Ramos (cell line): ENCODE measurements around the gene WDR20.
"Not testable (repeated sequence)": the region's sequence is repeated elsewhere in the genome, so short reads cannot be mapped to it uniquely, and the experiment has no call there.

Source experiments
- in situ Hi-C: fragments of 300-500 bp; cut with MboI; formaldehyde crosslinking; loops from one replicate; pipeline ENCODE4 v1.14.3; 2022; ENCODE audit warnings: low sequenced_read_pairs; ENCODE audit not compliant: unreplicated experiment

The WDR20 gene

DNA sequence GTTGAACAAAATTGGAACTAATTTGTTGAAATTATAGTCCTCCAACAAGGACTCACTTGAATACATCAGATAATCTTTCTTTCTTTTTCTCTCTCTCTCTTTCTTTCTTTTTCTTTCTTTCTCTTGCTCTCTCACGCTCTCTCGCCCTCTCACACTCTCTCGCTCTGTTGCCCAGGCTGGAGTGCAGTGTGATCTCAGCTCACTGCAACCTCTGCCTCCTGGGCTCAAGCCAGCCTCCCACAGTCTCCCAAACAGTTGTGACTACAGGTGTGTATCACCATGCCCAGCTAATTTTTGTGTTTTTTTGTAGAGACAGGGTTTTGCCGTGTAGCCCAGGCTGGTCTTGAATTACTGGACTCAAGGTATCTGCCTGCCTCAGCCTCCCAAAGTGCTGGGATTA, 22.8 kb downstream of the WDR20 start:
- in situ Hi-C loops: no loop called here

DNA sequence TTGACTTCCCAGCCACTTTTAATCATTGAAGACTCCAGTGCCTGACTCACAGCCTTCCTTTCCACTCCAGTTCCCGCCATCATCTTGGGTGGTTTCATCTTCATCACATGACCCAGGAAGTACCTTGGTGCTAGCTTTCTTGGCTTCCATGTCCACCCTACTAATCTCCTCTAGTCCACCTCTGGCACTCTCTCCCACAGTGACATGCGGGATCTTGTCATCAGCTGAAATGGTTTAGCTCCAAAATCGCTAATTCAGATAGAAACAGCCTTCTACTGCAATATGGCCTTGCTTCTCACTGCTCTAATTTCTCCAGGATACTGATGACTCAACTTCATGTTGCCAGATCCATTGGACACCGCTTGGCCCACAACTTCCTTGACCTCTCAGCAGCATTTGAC, 24.5 kb downstream of the WDR20 start:
- in situ Hi-C loops: no loop called here

DNA sequence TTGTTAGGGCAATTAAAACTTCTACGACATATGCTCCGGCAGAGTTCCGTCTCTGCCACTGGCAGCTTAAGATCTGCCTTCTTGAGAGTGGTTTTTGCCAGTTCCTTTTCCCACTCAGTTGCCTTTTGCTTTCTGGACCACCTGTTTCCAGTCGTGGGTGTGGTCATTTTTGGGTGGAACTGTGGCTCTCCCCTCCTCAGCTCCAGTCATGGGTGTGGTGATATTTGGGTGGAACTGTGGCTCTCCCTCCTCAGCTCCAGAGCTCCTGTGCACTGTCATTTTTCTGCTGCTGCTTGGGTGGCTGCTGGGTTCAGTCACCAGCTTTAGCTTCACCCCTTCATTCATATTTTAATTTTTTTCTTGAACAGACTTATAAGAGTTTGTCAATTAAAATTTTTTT, 25.3 kb downstream of the WDR20 start:
- in situ Hi-C loops: no loop called here

DNA sequence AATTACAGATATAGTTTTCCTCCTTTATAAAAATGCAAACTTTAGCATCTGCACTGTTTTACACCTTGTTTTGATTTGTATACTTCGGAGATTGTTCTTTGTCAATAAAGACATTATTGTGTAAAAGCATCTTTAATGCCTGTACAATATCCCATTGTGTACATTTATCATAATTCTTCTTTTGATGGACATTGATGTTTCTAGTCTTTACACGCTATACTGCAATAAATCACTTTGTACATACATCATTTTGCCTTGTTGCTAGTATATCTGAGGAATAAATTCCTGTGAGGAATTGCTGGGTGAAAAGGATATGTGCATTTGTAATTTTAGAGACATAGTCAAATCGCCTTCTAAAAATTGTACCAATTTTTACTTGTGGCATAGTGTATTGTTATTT, 30.4 kb downstream of the WDR20 start:
- in situ Hi-C loops: no loop called here

DNA sequence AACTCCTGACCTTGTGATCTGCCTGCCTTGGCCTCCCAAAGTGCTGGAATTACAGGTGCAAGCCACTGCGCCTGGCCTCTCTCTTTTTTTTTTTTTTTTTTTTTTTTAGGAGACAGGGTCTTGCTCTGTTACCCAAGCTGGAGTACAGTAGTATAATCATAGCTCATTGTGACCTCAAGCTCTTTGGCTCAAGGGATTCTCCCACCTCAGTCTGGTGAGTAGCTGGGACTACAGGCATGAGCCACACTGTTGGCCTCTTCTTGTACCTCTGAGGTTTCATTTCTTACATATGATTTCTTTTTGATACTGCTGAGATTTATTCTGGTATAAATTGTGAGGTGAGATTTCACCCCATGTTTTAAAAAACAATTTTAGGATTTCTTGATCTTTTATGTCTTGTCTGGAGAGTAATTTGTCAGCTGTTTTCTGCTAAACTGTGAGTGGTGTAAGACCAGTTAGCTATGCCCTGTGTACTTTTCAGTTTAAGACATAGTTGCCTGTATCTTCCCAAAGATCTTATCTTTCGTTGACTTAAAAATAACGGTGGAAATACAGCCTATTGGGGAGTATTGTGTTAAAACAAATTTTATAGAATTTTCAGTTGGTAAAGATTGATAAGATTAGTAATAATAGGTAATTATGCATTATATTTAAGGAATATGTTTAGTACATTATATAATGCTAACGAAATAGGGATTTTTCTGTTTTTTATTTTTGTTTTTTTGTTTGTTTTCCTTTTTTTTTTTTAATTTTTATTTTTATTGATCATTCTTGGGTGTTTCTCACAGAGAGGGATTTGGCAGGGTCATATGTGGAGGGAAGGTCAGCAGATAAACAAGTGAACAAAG, 31.7 kb downstream of the WDR20 start:
- in situ Hi-C loops: no loop called here

DNA sequence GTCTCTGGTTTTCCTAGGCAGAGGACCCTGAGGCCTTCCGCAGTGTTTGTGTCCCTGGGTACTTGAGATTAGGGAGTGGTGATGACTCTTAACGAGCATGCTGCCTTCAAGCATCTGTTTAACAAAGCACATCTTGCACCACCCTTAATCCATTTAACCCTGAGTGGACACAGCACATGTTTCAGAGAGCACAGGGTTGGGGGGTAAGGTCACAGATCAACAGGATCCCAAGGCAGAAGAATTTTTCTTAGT, 32.2 kb downstream of the WDR20 start:
- in situ Hi-C loops: not testable (repeated sequence)

DNA sequence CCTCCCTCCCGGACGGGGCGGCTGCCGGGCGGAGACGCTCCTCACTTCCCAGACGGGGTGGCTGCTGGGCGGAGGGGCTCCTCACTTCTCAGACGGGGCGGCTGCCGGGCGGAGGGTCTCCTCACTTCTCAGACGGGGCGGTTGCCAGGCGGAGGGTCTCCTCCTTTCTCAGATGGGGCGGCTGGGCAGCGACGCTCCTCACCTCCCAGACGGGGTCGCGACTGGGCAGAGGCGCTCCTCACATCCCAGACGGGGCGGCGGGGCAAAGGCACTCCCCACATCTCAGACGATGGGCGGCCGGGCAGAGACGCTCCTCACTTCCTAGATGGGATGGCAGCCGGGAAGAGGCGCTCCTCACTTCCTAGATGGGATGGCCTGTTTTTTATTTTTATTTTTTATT, 33.0 kb downstream of the WDR20 start:
- in situ Hi-C loops: not testable (repeated sequence)

DNA sequence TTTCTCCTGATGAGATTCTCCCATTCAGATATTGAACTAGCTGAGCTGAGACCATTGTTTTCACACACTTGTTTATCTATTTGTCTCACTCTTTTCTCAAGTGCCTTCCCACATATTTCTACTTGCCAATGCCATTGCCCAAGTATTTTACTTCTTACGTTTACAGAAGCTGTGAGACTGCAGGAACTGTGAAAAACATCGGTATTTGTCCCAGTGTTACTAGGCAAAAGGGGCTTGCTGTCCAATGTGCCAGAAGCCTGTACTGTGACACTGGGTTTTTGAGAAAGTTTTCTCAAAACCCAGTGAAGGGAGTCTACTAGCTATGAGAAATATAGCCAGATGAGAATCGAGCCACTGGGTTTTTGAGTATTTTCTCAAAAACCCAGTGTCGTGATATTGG, 37.5 kb downstream of the WDR20 start:
- in situ Hi-C loops: no loop called here

DNA sequence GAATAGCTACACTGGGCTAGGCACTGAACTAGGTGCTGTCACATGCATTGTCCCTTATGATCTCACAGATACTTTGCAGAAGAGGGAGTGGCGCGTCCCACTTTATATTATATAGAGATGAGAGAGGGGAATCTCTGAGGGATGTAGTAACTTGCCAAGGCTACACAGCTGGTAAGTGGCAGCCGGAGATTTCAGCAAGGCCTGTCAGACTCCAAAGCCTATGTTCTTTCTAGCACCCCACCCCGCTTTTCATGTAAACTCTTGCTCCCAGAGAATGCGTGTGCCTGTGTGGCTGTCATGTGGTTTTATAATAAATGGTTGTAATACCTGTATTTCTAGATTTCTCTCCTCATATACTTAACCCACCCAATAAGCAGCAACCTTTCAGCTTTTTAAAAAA, 39.1 kb downstream of the WDR20 start:
- in situ Hi-C loops: no loop called here

DNA sequence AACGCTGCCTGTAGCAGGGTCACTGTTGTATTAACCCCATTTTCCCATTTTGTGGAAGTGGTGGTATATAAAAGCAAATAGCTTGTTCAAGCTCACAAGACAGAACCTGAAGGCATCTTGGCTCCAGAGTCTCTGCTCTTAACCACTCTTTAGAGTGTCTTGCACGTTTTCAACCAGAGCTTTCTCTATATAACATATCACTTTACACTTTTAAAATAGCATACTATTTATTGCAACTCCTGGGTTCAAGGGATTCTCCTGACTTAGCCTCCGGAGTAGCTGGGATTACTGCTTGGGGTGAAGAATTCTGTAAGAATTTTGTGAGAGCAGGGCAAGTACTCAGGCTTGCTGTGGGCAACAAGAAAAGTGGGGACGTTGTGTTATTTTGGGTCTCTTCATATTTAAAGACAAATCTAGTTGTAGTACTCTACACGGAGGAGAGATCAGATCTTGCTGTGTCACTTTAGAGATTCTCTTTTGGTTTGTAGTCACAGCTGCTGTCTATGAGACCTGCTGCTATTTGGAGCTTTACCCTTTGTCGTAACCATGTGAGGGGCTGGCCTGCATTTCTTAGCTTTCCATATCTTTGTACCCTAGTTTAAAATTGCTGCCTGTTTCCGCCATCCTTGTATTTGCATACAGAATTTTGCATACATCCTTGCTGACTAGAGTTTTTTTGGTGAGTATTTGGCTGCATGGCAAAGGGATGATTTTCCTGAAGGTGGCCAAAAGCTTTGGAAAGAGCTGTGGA, 40.7 kb downstream of the WDR20 start:
- in situ Hi-C loops: no loop called here

DNA sequence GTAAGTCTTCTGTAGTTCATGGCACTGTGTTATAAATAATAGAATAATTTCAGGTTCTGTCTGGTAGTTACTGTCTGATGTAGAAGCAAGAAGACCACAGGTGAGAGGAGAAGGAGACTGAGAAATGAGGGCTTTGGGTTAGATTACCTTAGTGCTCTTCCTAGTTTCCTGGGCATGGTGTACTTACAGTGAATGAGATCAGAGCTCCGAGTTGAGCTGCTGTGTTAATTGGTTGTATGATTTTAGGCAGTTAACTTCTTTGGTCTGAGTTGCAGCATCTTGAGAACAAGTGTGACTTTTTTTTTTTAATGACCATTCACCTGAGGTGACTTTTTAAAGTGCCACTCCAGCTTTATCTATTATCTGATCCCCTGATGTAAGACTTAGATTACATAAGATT, 41.5 kb downstream of the WDR20 start:
- in situ Hi-C loops: no loop called here

DNA sequence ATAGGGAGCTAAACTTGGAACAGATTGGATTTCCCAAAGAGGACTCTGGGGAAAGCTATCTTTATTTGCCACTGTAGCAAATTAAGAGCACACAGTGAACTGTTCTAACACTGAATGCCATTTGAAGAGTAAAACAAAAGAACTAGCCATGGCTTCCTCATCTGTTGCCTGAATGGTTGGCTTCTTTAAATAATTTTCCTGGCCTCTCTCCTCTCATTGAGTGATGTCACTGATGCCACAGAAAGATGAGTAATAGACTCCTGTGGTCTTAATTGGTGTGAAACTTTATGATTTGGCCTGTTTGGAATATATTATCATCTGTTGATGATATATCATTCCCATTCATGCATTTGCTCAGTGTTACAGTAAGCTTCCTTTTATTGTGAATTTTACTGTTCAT, 42.5 kb downstream of the WDR20 start:
- in situ Hi-C loops: no loop called here

DNA sequence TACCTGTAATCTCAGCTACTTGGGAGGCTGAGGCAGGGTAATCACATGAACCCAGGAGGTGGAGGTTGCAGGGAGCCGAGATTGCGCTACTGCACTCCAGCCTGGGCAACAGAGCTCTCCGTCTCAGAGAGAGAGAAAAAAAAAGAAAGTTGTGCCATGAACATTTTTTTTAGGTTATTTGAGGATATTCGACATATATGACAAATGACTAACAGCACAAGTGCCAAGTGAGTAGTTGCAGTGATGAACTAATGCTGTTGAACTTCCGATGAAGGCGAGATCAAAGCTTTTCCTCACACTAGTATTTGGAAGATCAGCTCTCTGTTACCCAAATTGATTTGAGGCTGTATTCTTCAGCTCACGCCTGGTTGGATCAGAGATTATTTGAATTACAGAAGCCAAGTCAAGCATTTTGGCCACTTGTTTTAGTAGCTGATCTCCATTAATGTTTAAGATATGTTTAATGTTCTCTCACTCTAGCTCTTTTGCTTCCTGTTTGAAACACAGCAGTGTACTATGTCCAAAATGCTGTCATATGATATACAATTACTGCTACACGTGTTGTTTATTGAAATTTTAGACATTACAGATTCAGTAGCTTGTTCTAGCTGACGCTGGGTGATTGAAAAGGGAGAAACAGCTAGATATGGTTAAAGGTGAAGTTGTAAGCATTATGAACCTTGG, 43.4 kb downstream of the WDR20 start:
- in situ Hi-C loops: no loop called here

DNA sequence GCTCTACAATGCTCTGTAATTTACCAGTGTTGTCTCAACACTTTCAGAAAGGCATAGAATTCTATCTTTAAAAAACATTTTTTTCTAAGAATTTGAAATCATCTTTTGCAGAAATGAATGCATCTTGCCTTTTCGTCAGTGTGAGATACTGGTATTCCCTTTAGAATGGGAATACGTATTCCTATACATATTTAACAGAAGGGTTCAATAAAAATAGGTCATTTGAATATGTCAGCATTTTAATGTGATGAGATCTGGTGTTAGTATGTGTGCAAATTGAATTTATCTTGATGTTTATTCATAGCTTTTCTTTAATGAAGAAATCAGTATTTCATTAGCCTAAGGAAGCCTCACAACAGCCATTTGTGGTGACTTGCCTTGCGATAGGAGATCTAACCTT, 44.2 kb downstream of the WDR20 start:
- in situ Hi-C loops: no loop called here

DNA sequence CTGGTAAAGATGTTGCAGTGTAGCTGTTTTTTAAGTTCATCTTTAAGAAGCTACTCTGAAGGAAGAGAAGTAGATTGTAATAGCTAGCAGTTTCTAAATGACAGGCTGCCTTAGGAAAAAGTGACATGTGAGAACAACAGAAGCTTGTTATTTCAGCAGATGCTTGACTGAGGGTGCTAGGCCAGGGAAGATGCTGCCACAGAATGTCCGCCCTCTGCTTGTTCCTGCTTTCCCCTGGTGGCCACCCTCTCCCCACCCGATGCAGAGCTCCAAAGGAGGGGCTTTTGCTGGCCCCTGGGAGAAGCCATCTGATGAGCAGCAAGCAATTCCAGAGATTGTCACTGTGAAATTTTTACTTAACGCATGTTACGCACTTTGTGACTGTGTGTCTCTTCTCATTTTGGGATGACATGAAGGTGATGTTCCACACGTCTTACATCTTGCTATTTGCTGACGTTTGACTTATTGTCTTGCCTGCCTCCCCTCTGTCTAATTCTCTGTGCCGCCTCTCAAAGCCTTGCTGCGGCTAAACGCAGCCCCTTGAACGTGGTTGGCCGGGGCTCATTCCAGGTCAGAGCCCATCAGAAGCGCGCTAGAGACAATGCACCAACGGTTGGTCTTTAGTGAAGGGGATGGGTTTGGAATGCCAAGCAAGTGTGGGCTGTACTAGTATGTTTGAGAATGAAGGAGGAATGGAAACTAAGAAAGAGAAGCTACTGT, 44.8 kb downstream of the WDR20 start:
- in situ Hi-C loops: no loop called here

DNA sequence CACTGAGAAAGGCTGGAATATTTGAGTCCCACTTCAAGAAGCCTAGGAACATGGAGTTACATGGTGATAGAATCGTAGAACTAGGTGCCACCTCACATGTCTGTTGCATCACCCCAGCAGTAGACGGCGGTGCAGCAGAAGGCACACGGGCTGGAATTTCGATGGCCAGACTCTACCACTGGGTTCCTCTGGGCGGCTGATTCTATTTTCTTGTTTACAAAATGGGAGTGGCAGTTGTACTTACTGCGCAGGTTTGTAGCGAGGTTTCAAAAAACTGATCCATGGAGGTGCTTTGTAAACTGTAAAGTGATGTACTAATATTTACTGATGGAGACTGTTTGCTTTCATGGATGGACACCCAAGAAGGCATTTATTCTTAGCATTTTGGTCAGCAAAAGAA, 45.7 kb downstream of the WDR20 start:
- in situ Hi-C loops: no loop called here

DNA sequence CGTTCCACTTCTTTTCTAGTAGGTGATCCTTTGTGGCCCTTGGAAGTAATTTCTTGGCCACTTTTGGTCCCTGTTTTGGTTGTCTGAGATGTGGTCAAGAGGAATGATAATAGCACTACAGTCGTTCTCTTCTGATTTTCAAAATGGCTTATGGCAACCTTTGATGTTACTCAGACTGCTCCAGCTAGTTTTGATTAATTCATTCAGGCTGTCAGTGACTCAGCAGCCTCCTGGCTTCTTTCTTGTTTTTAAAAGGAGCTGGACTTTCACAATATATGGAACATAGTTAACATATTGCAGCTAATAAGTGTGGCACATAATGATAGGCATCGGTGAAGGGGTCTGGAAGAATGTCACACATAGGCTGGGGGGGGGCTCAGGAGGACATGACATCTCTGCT, 47.3 kb downstream of the WDR20 start:
- in situ Hi-C loops: no loop called here

DNA sequence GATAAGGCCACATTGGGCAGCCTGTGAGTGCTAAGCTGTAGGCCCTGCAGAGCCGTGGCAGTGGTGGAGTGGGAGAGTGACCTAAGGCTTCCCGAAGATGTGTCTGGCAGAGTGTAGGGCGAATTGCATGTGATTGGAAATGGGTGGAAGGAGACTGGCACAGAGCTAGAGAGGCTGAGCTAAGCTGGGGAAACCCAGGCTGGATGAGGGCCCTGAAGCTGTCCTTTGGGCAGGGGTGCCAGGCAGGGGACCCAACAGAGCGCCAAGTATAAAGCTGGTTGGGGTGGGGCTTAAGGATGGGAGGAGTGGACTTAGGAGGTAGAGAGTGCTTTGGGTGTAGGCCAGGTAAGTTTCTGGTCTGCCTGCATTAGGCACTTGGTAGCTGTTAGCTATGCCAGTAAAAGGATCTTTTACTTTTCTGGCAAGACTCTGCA, 47.9 kb downstream of the WDR20 start:
- in situ Hi-C loops: no loop called here

DNA sequence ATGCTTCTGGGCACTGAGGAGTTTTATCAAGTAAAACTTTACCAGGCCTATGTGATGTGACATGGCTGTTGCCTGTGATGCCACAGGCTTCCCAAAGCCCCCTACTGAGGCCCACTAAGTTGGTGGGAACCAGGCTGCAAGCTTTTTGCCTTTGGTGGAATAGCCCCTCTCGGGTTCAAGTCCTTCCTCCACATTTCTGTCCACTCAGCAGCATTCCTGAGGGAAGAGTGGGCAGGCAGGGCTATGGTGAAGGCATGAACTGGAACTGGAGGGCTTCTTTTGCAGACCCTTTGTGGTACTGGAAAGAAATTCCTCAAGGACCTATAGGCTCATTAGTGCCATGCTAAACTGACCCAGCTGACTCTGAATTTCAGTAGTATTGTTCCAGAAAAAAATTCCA, 48.5 kb downstream of the WDR20 start:
- in situ Hi-C loops: no loop called here

DNA sequence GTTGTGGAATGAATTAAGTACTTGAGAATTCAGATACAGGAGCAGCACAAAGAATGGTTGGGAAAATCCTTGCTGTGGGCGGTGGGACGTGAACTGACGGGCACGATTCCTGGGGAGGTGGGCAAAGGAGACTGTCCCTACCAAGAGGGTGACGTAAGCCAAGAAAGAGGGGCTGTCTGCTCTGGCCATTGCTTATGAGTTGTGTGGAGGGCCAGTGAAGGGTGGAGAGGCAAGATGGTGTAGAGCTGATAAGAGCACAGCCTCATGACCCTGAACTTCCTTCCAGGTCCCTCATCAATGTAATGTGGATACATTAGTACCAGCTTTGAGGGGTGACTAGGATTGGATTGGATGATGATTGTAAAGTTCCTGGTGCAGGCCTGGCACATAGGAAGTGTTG, 50.2 kb downstream of the WDR20 start:
- in situ Hi-C loops: no loop called here
